Glutamatergic neuron (in vitro differentiated cells): ENCODE measurements around the gene GSS. TPM values are rescaled to one million over a fixed set of nuclear protein-coding genes. Genes with fewer than 3 reads are reported as not detected.
"Not testable (repeated sequence)": the region's sequence is repeated elsewhere in the genome, so short reads cannot be mapped to it uniquely, and the experiment has no call there.

Source experiments
- DNase-seq: peaks from one replicate; pipeline ENCODE4 v3.0.0; 2022
- H3K27ac Mint-ChIP-seq: one replicate; pipeline ENCODE4 v1.8.0; 2020; ENCODE audit warnings: mild to moderate bottlenecking, mixed read lengths, inconsistent platforms; ENCODE audit not compliant: unreplicated experiment
- H3K27me3 Mint-ChIP-seq: one replicate; pipeline ENCODE4 v1.8.0; 2020; ENCODE audit warnings: mild to moderate bottlenecking, moderate library complexity, mixed read lengths, inconsistent platforms; ENCODE audit not compliant: unreplicated experiment
- H3K36me3 Mint-ChIP-seq: one replicate; pipeline ENCODE4 v1.8.0; 2020; ENCODE audit warnings: mild to moderate bottlenecking, mixed read lengths, inconsistent platforms; ENCODE audit not compliant: unreplicated experiment
- H3K4me1 Mint-ChIP-seq: one replicate; pipeline ENCODE4 v1.8.0; 2020; ENCODE audit warnings: mild to moderate bottlenecking, low read depth, mixed read lengths, inconsistent platforms; ENCODE audit not compliant: unreplicated experiment
- H3K4me3 Mint-ChIP-seq: one replicate; pipeline ENCODE4 v1.8.0; 2020; ENCODE audit warnings: mild to moderate bottlenecking, mixed read lengths, inconsistent platforms; ENCODE audit not compliant: unreplicated experiment
- H3K9me3 Mint-ChIP-seq: one replicate; pipeline ENCODE4 v1.8.0; 2020; ENCODE audit warnings: mild to moderate bottlenecking, moderate library complexity, mixed read lengths, inconsistent platforms; ENCODE audit not compliant: unreplicated experiment
- microRNA-seq: library from miRNA; unstranded; fragments of <30 nt; microRNA quantifications from one replicate; pipeline ENCODE4, GENCODE V29; 2020; ENCODE audit not compliant: unreplicated experiment
- total RNA-seq: library from RNA; stranded (reverse); fragmentation: NEBNext Ultra II Directional; extraction: Animal tissue kit (Norgen Biotek cat#: 25700); gene quantifications from one replicate; pipeline ENCODE4 v1.2.1, GENCODE V29; 2021; ENCODE audit not compliant: unreplicated experiment
- TF ChIP-seq, protein P1 (sequence below): fragments of 200-600 bp; sonication (generic); IDR thresholded peaks from one replicate; pipeline ENCODE4 v1.5.0; 2021; ENCODE audit not compliant: partially characterized antibody, unreplicated experiment

The GSS gene
- total RNA-seq, 1 donor from 2014 or later: 28.2 TPM

DNA sequence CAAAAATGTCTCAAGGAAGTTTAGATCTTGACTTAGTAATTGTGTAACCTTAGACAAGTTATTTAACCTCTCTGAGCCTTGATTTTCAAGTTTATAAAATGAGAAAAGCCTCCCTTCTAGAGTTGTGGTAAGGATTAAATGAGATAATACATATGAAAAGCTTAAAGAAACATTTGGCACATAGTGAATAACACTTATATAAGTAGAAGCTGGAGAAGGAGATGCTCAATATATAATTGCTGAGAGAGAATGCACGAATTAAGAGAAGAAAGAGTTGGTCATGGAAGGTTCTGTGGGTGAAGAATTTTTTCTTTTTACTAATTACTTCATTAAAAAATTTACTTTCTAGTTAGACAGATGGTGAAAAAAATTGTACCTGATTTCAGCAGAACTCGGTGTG is 73.9 kb downstream of the GSS start:
- H3K36me3 Mint-ChIP-seq: no peaks in the 10 kb centered on the region

DNA sequence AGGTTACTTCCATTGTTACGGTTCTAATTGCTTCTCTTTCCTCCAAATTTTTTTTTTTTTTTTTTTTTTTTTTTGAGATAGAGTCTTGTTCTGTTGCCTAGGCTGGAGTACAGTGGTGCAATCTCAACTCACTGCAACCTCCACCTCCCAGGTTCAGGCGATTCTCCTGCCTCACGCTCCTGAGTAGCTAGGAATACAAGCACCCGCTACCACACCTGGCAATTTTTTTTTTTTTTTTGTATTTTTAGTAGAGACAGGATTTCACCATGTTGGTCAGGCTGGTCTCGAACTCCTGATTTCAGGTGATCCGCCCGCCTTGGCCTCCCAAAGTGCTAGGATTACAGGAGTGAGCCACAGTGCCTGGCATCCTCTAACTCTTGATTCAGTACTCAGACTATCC is 74.6 kb downstream of the GSS start:
- not testable (repeated sequence) for H3K27ac Mint-ChIP-seq, H3K27me3 Mint-ChIP-seq, H3K4me3 Mint-ChIP-seq, H3K36me3 Mint-ChIP-seq, H3K9me3 Mint-ChIP-seq, H3K4me1 Mint-ChIP-seq, DNase-seq

More for the DNA sequence above, 73.9 kb downstream of the GSS start:
- Mint-ChIP-seq H3K4me1 (peaks cover 2% of the 10 kb centered on the region), H3K27ac (no peak overlapping the region), H3K27me3 (peaks cover 2% of the 10 kb centered on the region), H3K9me3 (peaks cover 2% of the 10 kb centered on the region), H3K4me3 (no peak overlapping the region)
- TF ChIP-seq, protein P1, sequence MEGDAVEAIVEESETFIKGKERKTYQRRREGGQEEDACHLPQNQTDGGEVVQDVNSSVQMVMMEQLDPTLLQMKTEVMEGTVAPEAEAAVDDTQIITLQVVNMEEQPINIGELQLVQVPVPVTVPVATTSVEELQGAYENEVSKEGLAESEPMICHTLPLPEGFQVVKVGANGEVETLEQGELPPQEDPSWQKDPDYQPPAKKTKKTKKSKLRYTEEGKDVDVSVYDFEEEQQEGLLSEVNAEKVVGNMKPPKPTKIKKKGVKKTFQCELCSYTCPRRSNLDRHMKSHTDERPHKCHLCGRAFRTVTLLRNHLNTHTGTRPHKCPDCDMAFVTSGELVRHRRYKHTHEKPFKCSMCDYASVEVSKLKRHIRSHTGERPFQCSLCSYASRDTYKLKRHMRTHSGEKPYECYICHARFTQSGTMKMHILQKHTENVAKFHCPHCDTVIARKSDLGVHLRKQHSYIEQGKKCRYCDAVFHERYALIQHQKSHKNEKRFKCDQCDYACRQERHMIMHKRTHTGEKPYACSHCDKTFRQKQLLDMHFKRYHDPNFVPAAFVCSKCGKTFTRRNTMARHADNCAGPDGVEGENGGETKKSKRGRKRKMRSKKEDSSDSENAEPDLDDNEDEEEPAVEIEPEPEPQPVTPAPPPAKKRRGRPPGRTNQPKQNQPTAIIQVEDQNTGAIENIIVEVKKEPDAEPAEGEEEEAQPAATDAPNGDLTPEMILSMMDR: no peak
- DNase-seq: no peak

DNA sequence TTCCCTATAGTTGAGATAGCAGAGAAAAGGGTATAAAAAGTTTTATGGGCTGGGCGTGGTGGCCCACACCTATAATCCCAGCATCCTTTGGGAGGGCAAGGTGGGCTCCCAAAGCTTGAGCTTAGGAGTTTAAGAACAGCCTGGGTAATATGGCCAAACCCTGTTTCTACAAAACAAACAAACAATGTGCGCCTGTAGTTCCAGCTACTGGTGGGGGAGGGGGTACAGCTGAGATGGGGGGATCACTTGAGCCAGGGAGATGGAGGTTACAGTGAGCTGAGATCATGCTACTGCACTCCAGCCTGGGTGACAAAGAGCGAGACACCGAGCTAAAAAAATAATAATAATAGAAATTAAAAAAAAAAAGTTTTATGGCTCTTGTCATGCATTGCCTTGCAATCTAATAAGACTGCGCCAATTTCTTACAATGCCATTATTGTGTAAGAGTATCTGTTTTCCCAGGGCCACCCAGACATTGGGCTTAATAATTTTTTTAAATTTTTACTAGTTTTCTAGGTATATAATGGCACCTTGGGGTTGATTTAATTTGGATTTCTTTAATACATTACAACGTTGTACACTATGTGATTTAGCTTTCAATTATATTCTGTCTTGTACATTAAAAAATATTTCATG is 75.3 kb downstream of the GSS start:
- peaks cover 2% of the 10 kb centered on the region for H3K27me3 Mint-ChIP-seq
- no peaks in the 10 kb centered on the region for H3K36me3 Mint-ChIP-seq
- peaks cover 5% of the 10 kb centered on the region for H3K4me1 Mint-ChIP-seq
- H3K9me3 Mint-ChIP-seq: peaks cover 4% of the 10 kb centered on the region
- H3K4me3 Mint-ChIP-seq: no peak overlapping the region
- TF ChIP-seq, protein P1: no peak
- no peak overlapping the region for H3K27ac Mint-ChIP-seq
- no peak for DNase-seq

Small RNA genes within 50 kb of the gene (microRNA-seq; reads per million reads assigned to microRNA genes)
- gene MIR499A (not detected), gene MIR499B (not detected)

Other genes starting within 250 kb of the GSS start
- 45.6 TPM for gene NCOA6, start 130.2 kb downstream of the GSS start, total RNA-seq
- 81.9 TPM for gene GGT7, start 83.0 kb downstream of the GSS start, total RNA-seq
- gene ACSS2, start 79.2 kb downstream of the GSS start, total RNA-seq: 53.3 TPM
- gene MYH7B, start 62 bp upstream of the GSS start, total RNA-seq: 1.5 TPM
- gene TRPC4AP, start 137.0 kb upstream of the GSS start, total RNA-seq: 67.5 TPM
- 10.8 TPM for gene EDEM2, start 191.5 kb upstream of the GSS start, total RNA-seq
- gene PROCR, start 216.3 kb upstream of the GSS start, total RNA-seq: 0.32 TPM